Prostate gland (tissue), 2 donors: ENCODE measurements around the gene SLC25A44. TPM values are rescaled to one million over a fixed set of nuclear protein-coding genes. Genes with fewer than 3 reads are reported as not detected.

Experiments
- DNase-seq: peaks from one replicate; pipeline ENCODE4 v3.0.0-alpha.2; 2019; ENCODE audit warnings: low spot score
- H3K27ac ChIP-seq, 2 donors: fragments of 200-600 bp; sonication (generic); 2 replicates each; pipeline ENCODE4 v1.5.1; 2017 to 2019
- H3K27me3 ChIP-seq: fragments of 200-600 bp; sonication (generic); replicated peaks from 2 replicates; pipeline ENCODE4 v1.5.1; 2019; ENCODE audit not compliant: insufficient read depth
- H3K36me3 ChIP-seq, 2 donors: fragments of 200-600 bp; sonication (generic); 1 replicate in 1 of 2; 2 replicates in 1 of 2; pipeline versions ENCODE4 v1.5.1 to v1.8.1; 2017 to 2019
- H3K4me1 ChIP-seq: fragments of 200-600 bp; sonication (generic); replicated peaks from 2 replicates; pipeline ENCODE4 v1.5.1; 2019
- H3K4me3 ChIP-seq, 2 donors: fragments of 200-600 bp; sonication (generic); 2 replicates each; pipeline ENCODE4 v1.5.1; 2017 to 2019
- H3K9me3 ChIP-seq: fragments of 200-600 bp; sonication (generic); 2 replicates; pipeline ENCODE4 v1.5.1; 2017
- POLR2A ChIP-seq: fragments of 450-650 bp; IDR thresholded peaks from one replicate; pipeline ENCODE4 v1.6.1; 2016; ENCODE audit warnings: antibody characterized with exemption, mild to moderate bottlenecking
- POLR2AphosphoS5 ChIP-seq: sonication (generic); formaldehyde crosslinking; IDR thresholded peaks from one replicate; pipeline ENCODE4 v1.6.1; 2017; ENCODE audit warnings: antibody characterized with exemption
- WGBS: methylation state at CpG from one replicate; pipeline ENCODE4 v1.1.5; 2018; 5-methylcytosine and 5-hydroxymethylcytosine counted together
- intact Hi-C: fragments of 100-400 bp; cut with DNase I; formaldehyde crosslinking; loops from one replicate; pipeline ENCODE4 v1.14.2; 2022
- total RNA-seq, 2 donors: library from RNA; depleted of rRNA; stranded (reverse); fragments of >200 nt; gene quantifications; one replicate each; pipeline ENCODE4 v1.1.0, GENCODE V29; 2016
- TF ChIP-seq, protein P1 (sequence below), 4 experiments: fragments of 200-600 bp in 2 of 4; fragments of 450-650 bp in 2 of 4; sonication (generic) in 2 of 4; IDR thresholded peaks; 1 replicate in 3 of 4; 2 replicates in 1 of 4; pipeline ENCODE4 v1.5.1; 2016 to 2019; ENCODE audit warnings: antibody characterized with exemption in 4 of 4, mild to moderate bottlenecking in 2 of 4, moderate library complexity in 2 of 4

SLC25A44 gene
- total RNA-seq, 2 donors from 2014 or later: 14.2 to 16.5 TPM

DNA sequence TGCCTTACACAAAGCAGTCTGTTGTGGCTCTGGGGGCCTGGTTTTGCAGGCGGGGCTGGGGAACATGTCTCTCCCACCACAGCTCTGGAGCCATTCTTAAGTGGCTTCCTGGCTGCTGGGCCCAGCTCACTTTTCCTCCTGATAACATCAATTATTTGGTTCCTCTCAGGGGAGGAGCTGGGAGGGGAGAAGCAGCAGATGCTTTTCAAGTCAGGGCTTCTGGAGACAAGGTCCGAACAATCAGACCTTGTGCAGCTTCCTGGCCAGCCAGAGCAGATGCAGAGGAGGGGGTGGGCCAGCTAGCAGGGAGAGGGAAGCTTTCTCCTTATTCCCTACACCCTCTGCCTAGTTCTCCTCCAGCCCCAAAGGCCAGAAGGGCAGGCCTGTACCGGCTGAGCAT, 57.6 kb downstream of the SLC25A44 start:
- TF ChIP-seq POLR2AphosphoS5 (no peak), POLR2A (no peak)
- TF ChIP-seq, protein P1, sequence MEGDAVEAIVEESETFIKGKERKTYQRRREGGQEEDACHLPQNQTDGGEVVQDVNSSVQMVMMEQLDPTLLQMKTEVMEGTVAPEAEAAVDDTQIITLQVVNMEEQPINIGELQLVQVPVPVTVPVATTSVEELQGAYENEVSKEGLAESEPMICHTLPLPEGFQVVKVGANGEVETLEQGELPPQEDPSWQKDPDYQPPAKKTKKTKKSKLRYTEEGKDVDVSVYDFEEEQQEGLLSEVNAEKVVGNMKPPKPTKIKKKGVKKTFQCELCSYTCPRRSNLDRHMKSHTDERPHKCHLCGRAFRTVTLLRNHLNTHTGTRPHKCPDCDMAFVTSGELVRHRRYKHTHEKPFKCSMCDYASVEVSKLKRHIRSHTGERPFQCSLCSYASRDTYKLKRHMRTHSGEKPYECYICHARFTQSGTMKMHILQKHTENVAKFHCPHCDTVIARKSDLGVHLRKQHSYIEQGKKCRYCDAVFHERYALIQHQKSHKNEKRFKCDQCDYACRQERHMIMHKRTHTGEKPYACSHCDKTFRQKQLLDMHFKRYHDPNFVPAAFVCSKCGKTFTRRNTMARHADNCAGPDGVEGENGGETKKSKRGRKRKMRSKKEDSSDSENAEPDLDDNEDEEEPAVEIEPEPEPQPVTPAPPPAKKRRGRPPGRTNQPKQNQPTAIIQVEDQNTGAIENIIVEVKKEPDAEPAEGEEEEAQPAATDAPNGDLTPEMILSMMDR (IDR thresholded peaks at IDR 0.05): no peak
- no peak overlapping the region for H3K27ac ChIP-seq

DNA sequence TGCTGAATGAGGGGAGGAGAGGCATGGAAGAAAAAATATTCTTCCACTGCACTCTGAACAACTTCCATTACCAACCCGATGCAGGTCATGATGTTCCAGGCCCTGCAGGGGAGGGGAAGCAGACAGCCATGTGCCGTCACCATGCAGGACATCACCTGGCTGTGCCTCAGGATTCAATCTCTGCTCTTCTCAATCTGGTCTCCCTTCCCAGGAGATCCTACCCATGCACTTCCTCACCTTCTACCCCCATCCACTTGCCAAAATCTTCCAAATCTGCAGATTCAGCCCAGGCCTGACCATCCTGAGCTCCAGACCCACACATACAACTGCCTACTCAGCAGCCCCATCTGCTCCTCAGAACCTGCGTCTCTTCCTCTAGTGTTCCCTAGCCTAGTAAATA, 59.7 kb downstream of the SLC25A44 start:
- 89% methylated on average over 3 of the region's 3 CpGs for WGBS
- no peak overlapping the region for H3K27ac ChIP-seq
- peaks cover 23 to 41% of the 10 kb centered on the region in 2 donors for H3K36me3 ChIP-seq
- TF ChIP-seq, protein P1 (IDR thresholded peaks at IDR 0.05): no peak
- TF ChIP-seq POLR2A: no peak
- no peak overlapping the region for H3K4me3 ChIP-seq
- no peaks in the 10 kb centered on the region for H3K9me3 ChIP-seq
- DNase-seq: no peak
- no peaks in the 10 kb centered on the region for H3K4me1 ChIP-seq
- intact Hi-C loops: no loop called here
- H3K27me3 ChIP-seq: no peaks in the 10 kb centered on the region

More for the DNA sequence above, 57.6 kb downstream of the SLC25A44 start:
- H3K9me3 ChIP-seq: no peaks in the 10 kb centered on the region
- H3K36me3 ChIP-seq: peaks cover 23 to 31% of the 10 kb centered on the region in 2 donors
- H3K4me1 ChIP-seq: no peaks in the 10 kb centered on the region
- WGBS: 16% methylated on average over 3 of the region's 3 CpGs
- no peaks in the 10 kb centered on the region for H3K27me3 ChIP-seq
- DNase-seq: no peak
- no peak overlapping the region for H3K4me3 ChIP-seq
- intact Hi-C loops: no loop called here

DNA sequence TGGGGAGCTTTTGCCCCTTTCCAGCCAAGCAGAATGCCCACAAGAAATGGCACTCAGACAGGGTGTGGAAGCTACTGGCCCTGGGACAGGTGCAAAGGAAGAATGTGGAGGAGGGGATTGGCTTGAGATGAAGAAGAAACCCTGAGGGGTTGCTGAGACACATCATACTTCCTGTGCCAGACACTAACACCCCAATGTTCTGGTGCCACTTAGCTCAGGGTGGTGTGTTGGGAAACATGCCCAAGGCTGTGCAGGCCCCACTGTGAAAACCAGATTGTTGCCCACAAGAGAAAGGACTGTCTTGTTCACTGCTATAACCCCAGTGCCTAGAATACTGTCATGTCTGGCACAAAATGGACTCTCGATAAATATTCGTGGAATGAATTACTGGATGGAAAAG, 63.8 kb downstream of the SLC25A44 start:
- no peak for DNase-seq
- no peaks in the 10 kb centered on the region for H3K9me3 ChIP-seq
- 88% methylated on average over 2 of the region's 2 CpGs for WGBS
- H3K27me3 ChIP-seq: no peaks in the 10 kb centered on the region
- intact Hi-C loops: no loop called here
- H3K27ac ChIP-seq: no peak overlapping the region
- H3K36me3 ChIP-seq: peaks cover 17 to 34% of the 10 kb centered on the region in 2 donors
- H3K4me1 ChIP-seq: no peaks in the 10 kb centered on the region
- TF ChIP-seq, protein P1 (IDR thresholded peaks at IDR 0.05): no peak
- no peak for TF ChIP-seq POLR2AphosphoS5
- no peak for TF ChIP-seq POLR2A
- H3K4me3 ChIP-seq: no peak overlapping the region

DNA sequence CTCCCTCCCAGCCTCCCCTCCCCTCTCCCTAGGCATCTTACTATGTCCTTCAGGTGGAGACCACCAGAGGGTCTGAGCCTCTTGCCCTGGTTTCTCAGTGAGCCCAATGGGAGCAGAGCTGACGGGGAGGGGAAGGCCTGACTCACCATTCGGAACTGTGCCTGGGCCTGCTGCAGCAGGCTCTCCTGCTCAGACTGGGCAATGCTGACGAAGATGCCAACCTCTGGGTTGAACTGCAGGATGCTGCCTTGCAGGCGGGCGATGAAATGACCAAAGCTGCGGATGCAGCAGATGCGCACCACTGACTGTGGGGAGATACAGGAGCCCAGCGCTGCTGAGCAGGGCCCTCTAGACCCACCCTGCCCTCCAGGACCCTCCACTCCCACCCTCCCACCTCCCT, 65.0 kb downstream of the SLC25A44 start:
- intact Hi-C loops: no loop called here
- 89% methylated on average over 7 of the region's 8 CpGs for WGBS
- H3K36me3 ChIP-seq: peaks cover 12 to 24% of the 10 kb centered on the region in 2 donors
- H3K9me3 ChIP-seq: no peaks in the 10 kb centered on the region
- H3K27me3 ChIP-seq: no peaks in the 10 kb centered on the region
- DNase-seq: no peak
- TF ChIP-seq, protein P1 (IDR thresholded peaks at IDR 0.05): no peak
- TF ChIP-seq POLR2AphosphoS5: no peak
- H3K4me3 ChIP-seq: no peak overlapping the region
- no peak overlapping the region for H3K27ac ChIP-seq
- no peaks in the 10 kb centered on the region for H3K4me1 ChIP-seq

DNA sequence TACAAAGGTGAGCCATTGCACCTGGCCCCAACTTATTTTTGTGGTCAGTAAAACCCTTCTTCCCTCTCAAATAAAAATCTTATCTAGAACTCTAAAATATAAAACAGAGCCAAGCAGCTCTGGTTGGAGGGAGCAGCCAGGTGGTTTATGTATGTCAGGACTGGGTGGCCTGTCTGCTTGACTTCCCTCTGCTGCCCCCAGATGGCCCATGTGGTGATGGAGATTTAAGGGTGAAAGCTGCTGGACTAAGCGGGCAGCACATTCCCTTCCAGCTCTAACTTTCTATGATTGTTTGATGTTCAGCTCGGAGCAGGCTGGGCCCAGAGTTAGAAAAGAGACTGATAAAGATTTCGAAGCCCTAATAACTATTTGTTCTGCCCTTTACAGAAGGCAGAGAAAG, 65.9 kb downstream of the SLC25A44 start:
- H3K36me3 ChIP-seq: peaks cover 12 to 24% of the 10 kb centered on the region in 2 donors
- H3K9me3 ChIP-seq: no peaks in the 10 kb centered on the region
- DNase-seq: no peak
- H3K4me1 ChIP-seq: no peaks in the 10 kb centered on the region
- intact Hi-C loops: no loop called here
- TF ChIP-seq, protein P1 (IDR thresholded peaks at IDR 0.05): no peak
- no peak for TF ChIP-seq POLR2A
- TF ChIP-seq POLR2AphosphoS5: no peak
- no peak overlapping the region for H3K27ac ChIP-seq
- no peaks in the 10 kb centered on the region for H3K27me3 ChIP-seq
- 50% methylated on average over 3 of the region's 3 CpGs for WGBS
- no peak overlapping the region for H3K4me3 ChIP-seq
